Upper lobe of left lung (tissue), 6 donors: ENCODE data around the gene PCCA. TPM values are rescaled to one million over a fixed set of nuclear protein-coding genes. Genes with fewer than 3 reads are reported as not detected.

Experiments
- ATAC-seq, 2 donors: fragments of 200-7000 bp; cut with Tn5 transposase; one replicate each; pipeline ENCODE4 v1.9.1; 2022; ENCODE audit warnings: mild to moderate bottlenecking in 2 of 2, moderate library complexity in 2 of 2; ENCODE audit not compliant: low FRiP score in 2 of 2
- DNase-seq, 2 donors: peaks; one replicate each; pipeline ENCODE4 v3.0.0-alpha.2; 2019 to 2020
- H3K27ac ChIP-seq, 4 donors: fragments of 200-600 bp; sonication (generic); one replicate each; pipeline ENCODE4 v1.5.1; 2016 to 2019
- H3K27me3 ChIP-seq, 4 donors: fragments of 200-600 bp; sonication (generic); one replicate each; pipeline ENCODE4 v1.5.1; 2017 to 2019
- H3K36me3 ChIP-seq, 4 donors: fragments of 200-600 bp; sonication (generic); one replicate each; pipeline ENCODE4 v1.5.1; 2016 to 2019
- H3K4me1 ChIP-seq, 4 donors: fragments of 200-600 bp; sonication (generic); one replicate each; pipeline ENCODE4 v1.5.1; 2018 to 2019
- H3K4me3 ChIP-seq, 4 donors: fragments of 200-600 bp; sonication (generic); one replicate each; pipeline ENCODE4 v1.5.1; 2017 to 2019; ENCODE audit warnings: mild to moderate bottlenecking in 2 of 4, moderate library complexity in 1 of 4
- H3K9me3 ChIP-seq, 4 donors: fragments of 200-600 bp; sonication (generic); one replicate each; pipeline ENCODE4 v1.5.1; 2018 to 2019
- CTCF ChIP-seq, 6 experiments: fragments of 450-650 bp in 4 of 6; fragments of 200-600 bp in 2 of 6; sonication (generic) in 2 of 6; IDR thresholded peaks; one replicate each; pipeline ENCODE4 v1.5.1; 2016 to 2019; ENCODE audit warnings: antibody characterized with exemption in 6 of 6
- EP300 ChIP-seq, 4 donors: sonication (generic); formaldehyde crosslinking; IDR thresholded peaks; one replicate each; pipeline ENCODE4 v1.5.1; 2017; ENCODE audit warnings: antibody characterized with exemption in 4 of 4, control low read depth in 2 of 4
- POLR2A ChIP-seq, 4 donors: fragments of 450-650 bp; IDR thresholded peaks; one replicate each; pipeline ENCODE4 v1.5.1; 2016 to 2017; ENCODE audit warnings: antibody characterized with exemption in 4 of 4, mild to moderate bottlenecking in 2 of 4
- POLR2AphosphoS5 ChIP-seq, 2 donors: sonication (generic); formaldehyde crosslinking; IDR thresholded peaks; one replicate each; pipeline ENCODE4 v1.5.1; 2017; ENCODE audit warnings: antibody characterized with exemption in 2 of 2
- WGBS, 2 donors: methylation state at CpG; one replicate each; pipeline ENCODE4 v1.1.5; 2017 to 2018; 5-methylcytosine and 5-hydroxymethylcytosine counted together
- total RNA-seq, 6 donors: library from RNA; depleted of rRNA in 4 of 6; stranded (reverse); fragments of >200 nt in 4 of 6; gene quantifications; one replicate each; pipeline versions ENCODE4 v1.1.0 to v1.2.1, GENCODE V29; 2016 to 2021
- donor health status: DM: no; HTN: no; CAD: no; lungs with moderate emphysema.
- donor health status: DM: no; HTN: yes; CAD: no; lungs with severe emphysema.

The PCCA gene
- total RNA-seq, 6 donors from 2014 or later = 23.1 to 43.4 (median 30.0) TPM

- TF ChIP-seq CTCF (IDR thresholded peaks at IDR 0.05) (no peak), POLR2AphosphoS5 (IDR thresholded peaks at IDR 0.05) (no peak), POLR2A (IDR thresholded peaks at IDR 0.05) (no peak), EP300 (IDR thresholded peaks at IDR 0.05) (no peak)
Observed at GRCh38 chr13:100125946-100126345, 37.1 kb downstream of the PCCA start.

GRCh38 chr13:100128373-100128772 is 39.5 kb downstream of the PCCA start:
- no peak overlapping the region for H3K27ac ChIP-seq
- ATAC-seq (no peak), DNase-seq (no peak)
- no peaks in the 10 kb centered on the region for H3K9me3 ChIP-seq
- H3K36me3 ChIP-seq = no peaks in the 10 kb centered on the region
- 82 to 90% methylated on average over 3 of the region's 3 CpGs for WGBS, 2 donors
- no peak for TF ChIP-seq EP300 (IDR thresholded peaks at IDR 0.05)
- TF ChIP-seq POLR2AphosphoS5 (IDR thresholded peaks at IDR 0.05) = no peak
- TF ChIP-seq POLR2A (IDR thresholded peaks at IDR 0.05) = no peak
- no peak for TF ChIP-seq CTCF (IDR thresholded peaks at IDR 0.05)
- peaks cover 0 to 15% (median 8%) of the 10 kb centered on the region in 4 donors for H3K4me1 ChIP-seq
- no peaks in the 10 kb centered on the region for H3K27me3 ChIP-seq
- no peak overlapping the region for H3K4me3 ChIP-seq

More at GRCh38 chr13:100125946-100126345, 37.1 kb downstream of the PCCA start:
- Histone ChIP-seq H3K4me1 (peaks cover 0 to 15% (median 8%) of the 10 kb centered on the region in 4 donors), H3K27me3 (no peaks in the 10 kb centered on the region), H3K4me3 (no peak overlapping the region), H3K27ac (no peak overlapping the region), H3K36me3 (peaks cover 0 to 2% (median 0%) of the 10 kb centered on the region in 4 donors), H3K9me3 (peaks cover 0 to 7% (median 4%) of the 10 kb centered on the region in 4 donors)
- no peak for ATAC-seq
- DNase-seq = no peak
- WGBS, 2 donors = 91 to 93% methylated on average over 4 of the region's 4 CpGs

GRCh38 chr13:100128838-100129237 is 39.9 kb downstream of the PCCA start:
- Histone ChIP-seq H3K9me3 (no peaks in the 10 kb centered on the region), H3K4me3 (no peak overlapping the region), H3K36me3 (no peaks in the 10 kb centered on the region), H3K27me3 (no peaks in the 10 kb centered on the region), H3K4me1 (peaks cover 0 to 15% (median 8%) of the 10 kb centered on the region in 4 donors), H3K27ac (no peak overlapping the region)
- DNase-seq = no peak
- TF ChIP-seq POLR2A (IDR thresholded peaks at IDR 0.05) (no peak), CTCF (IDR thresholded peaks at IDR 0.05) (no peak), EP300 (IDR thresholded peaks at IDR 0.05) (no peak), POLR2AphosphoS5 (IDR thresholded peaks at IDR 0.05) (no peak)
- WGBS, 2 donors = 77 to 90% methylated on average over 3 of the region's 3 CpGs
- no peak for ATAC-seq

GRCh38 chr13:100129605-100130004 is 40.7 kb downstream of the PCCA start:
- no peaks in the 10 kb centered on the region for H3K9me3 ChIP-seq
- 22 to 45% methylated on average over 2 of the region's 2 CpGs for WGBS, 2 donors
- no peaks in the 10 kb centered on the region for H3K36me3 ChIP-seq
- H3K27me3 ChIP-seq = no peaks in the 10 kb centered on the region
- DNase-seq (peak in 1 of 2 donors; percentile 40), ATAC-seq (peak; percentile 61 to 71)
- H3K4me1 ChIP-seq = peaks cover 0 to 15% (median 8%) of the 10 kb centered on the region in 4 donors
- no peak overlapping the region for H3K4me3 ChIP-seq
- TF ChIP-seq POLR2AphosphoS5 (IDR thresholded peaks at IDR 0.05) (no peak), POLR2A (IDR thresholded peaks at IDR 0.05) (no peak), EP300 (IDR thresholded peaks at IDR 0.05) (no peak), CTCF (IDR thresholded peaks at IDR 0.05) (no peak)
- H3K27ac ChIP-seq = peak overlapping the region in 1 of 4 donors; percentile 19

- Histone ChIP-seq H3K27ac (peak overlapping the region in 1 of 4 donors; percentile 19), H3K9me3 (no peaks in the 10 kb centered on the region), H3K36me3 (no peaks in the 10 kb centered on the region), H3K4me1 (peaks cover 0 to 15% (median 8%) of the 10 kb centered on the region in 4 donors), H3K27me3 (no peaks in the 10 kb centered on the region), H3K4me3 (no peak overlapping the region)
- DNase-seq (no peak), ATAC-seq (no peak)
- no peak for TF ChIP-seq EP300 (IDR thresholded peaks at IDR 0.05)
- TF ChIP-seq POLR2AphosphoS5 (IDR thresholded peaks at IDR 0.05) = no peak
- TF ChIP-seq POLR2A (IDR thresholded peaks at IDR 0.05) = no peak
- no peak for TF ChIP-seq CTCF (IDR thresholded peaks at IDR 0.05)
- WGBS, 2 donors = 53 to 57% methylated on average over 1 of the region's 1 CpG
Observed at GRCh38 chr13:100130092-100130491, 41.2 kb downstream of the PCCA start.
